ENCODE results near the gene MAP3K5.

- TF ChIP-seq CTCF (IDR thresholded peaks at IDR 0.05; ENCODE audit: low read length) = no peak
- TF ChIP-seq EZH2 (IDR thresholded peaks at IDR 0.05; ENCODE audit: borderline replicate concordance, low read length) = no peak
These were observed 242.3 kb downstream of the MAP3K5 start for GRCh38 chr6:136550045-136550329.

Data from OCI-LY1 (cell line).